ENCODE measurements around the gene GALNT16. TPM values are rescaled to one million over a fixed set of nuclear protein-coding genes. Genes with fewer than 3 reads are reported as not detected.
A peak's percentile ranks its signal among the peaks of the same experiment; 100 is the strongest.

The GALNT16 gene
- total RNA-seq, 1 experiment from 2014 or later = 3.8 TPM

GRCh38 chr14:69345402-69345801 is 85.4 kb downstream of the GALNT16 start:
- peak; percentile 69 to 80 for DNase-seq
- Histone ChIP-seq H3K4me1 (no peaks in the 10 kb centered on the region), H3K27me3 (replicated peaks; ENCODE audit: control insufficient read depth, insufficient read depth, low read length) (no peaks in the 10 kb centered on the region), H3K4me3 (ENCODE audit: low read depth, low read length) (no peak overlapping the region), H3K36me3 (ENCODE audit: control insufficient read depth, insufficient read depth, low read length) (no peaks in the 10 kb centered on the region), H3K9me3 (no peaks in the 10 kb centered on the region)
- TF ChIP-seq CTCF (IDR thresholded peaks at IDR 0.05; ENCODE audit: insufficient read depth in 1 of 2, low read depth in 1 of 2, low read length in 1 of 2, severe bottlenecking in 1 of 2, unreplicated experiment in 1 of 2) = no peak
- peak overlapping the region; percentile 33 for H3K27ac Mint-ChIP-seq (ENCODE audit: unreplicated experiment)
- CTCF ChIA-PET = no interaction called here
- no peaks in the 10 kb centered on the region for H3K9me3 Mint-ChIP-seq (ENCODE audit: unreplicated experiment)
- peaks cover 17% of the 10 kb centered on the region for H3K4me1 Mint-ChIP-seq (ENCODE audit: low read depth, unreplicated experiment)
- POLR2A ChIA-PET = no interaction called here
- peak overlapping the region; percentile 42 for H3K4me3 Mint-ChIP-seq (ENCODE audit: unreplicated experiment)
- no TSS peak for BruUV-seq (replicated peaks)
- no peaks in the 10 kb centered on the region for H3K27me3 Mint-ChIP-seq (ENCODE audit: insufficient read depth, unreplicated experiment)
- intact Hi-C loops (cut with micrococcal nuclease; ENCODE audit: unreplicated experiment) = loop anchor here (1.0 kb wide), 1 partner anchor 84 kb away; no protein-coding TSS in a partner anchor
- H3K36me3 Mint-ChIP-seq (ENCODE audit: insufficient read depth, unreplicated experiment) = no peaks in the 10 kb centered on the region

- peak; percentile 63 to 85 for TF ChIP-seq CTCF (IDR thresholded peaks at IDR 0.05; ENCODE audit: insufficient read depth in 1 of 2, low read depth in 1 of 2, low read length in 1 of 2, severe bottlenecking in 1 of 2, unreplicated experiment in 1 of 2)
- no peaks in the 10 kb centered on the region for H3K36me3 ChIP-seq (ENCODE audit: control insufficient read depth, insufficient read depth, low read length)
- H3K4me3 ChIP-seq (ENCODE audit: low read depth, low read length) = no peak overlapping the region
- ChIA-PET CTCF (interaction anchor here (0.5 to 1.0 kb wide), 3 partner anchors 13 to 104 kb away, joined by 3 to 7 read pairs (median 5); no protein-coding TSS in a partner anchor), POLR2A (no interaction called here)
- Mint-ChIP-seq H3K27me3 (ENCODE audit: insufficient read depth, unreplicated experiment) (no peaks in the 10 kb centered on the region), H3K27ac (ENCODE audit: unreplicated experiment) (no peak overlapping the region), H3K4me3 (ENCODE audit: unreplicated experiment) (no peak overlapping the region), H3K4me1 (ENCODE audit: low read depth, unreplicated experiment) (peaks cover 17% of the 10 kb centered on the region), H3K36me3 (ENCODE audit: insufficient read depth, unreplicated experiment) (no peaks in the 10 kb centered on the region), H3K9me3 (ENCODE audit: unreplicated experiment) (no peaks in the 10 kb centered on the region)
- no TSS peak for BruUV-seq (replicated peaks)
- intact Hi-C loops (cut with micrococcal nuclease; ENCODE audit: unreplicated experiment) = loop anchor here (1.0 kb wide), 1 partner anchor 104 kb away; no protein-coding TSS in a partner anchor
- no peaks in the 10 kb centered on the region for H3K27me3 ChIP-seq (replicated peaks; ENCODE audit: control insufficient read depth, insufficient read depth, low read length)
- H3K9me3 ChIP-seq = no peaks in the 10 kb centered on the region
- DNase-seq = peak; percentile 55 to 68
- H3K4me1 ChIP-seq = no peaks in the 10 kb centered on the region
Measured at GRCh38 chr14:69346710-69347109, 86.8 kb downstream of the GALNT16 start.

- H3K27me3 ChIP-seq (replicated peaks; ENCODE audit: control insufficient read depth, insufficient read depth, low read length) = no peaks in the 10 kb centered on the region
- no TSS peak for BruUV-seq (replicated peaks)
- H3K4me1 ChIP-seq = no peaks in the 10 kb centered on the region; the same call in 1 of the 2 replicates
- Mint-ChIP-seq H3K9me3 (ENCODE audit: unreplicated experiment) (no peaks in the 10 kb centered on the region), H3K27ac (ENCODE audit: unreplicated experiment) (no peak overlapping the region), H3K36me3 (ENCODE audit: insufficient read depth, unreplicated experiment) (no peaks in the 10 kb centered on the region), H3K4me1 (ENCODE audit: low read depth, unreplicated experiment) (peaks cover 7% of the 10 kb centered on the region), H3K4me3 (ENCODE audit: unreplicated experiment) (no peak overlapping the region), H3K27me3 (ENCODE audit: insufficient read depth, unreplicated experiment) (no peaks in the 10 kb centered on the region)
- no peaks in the 10 kb centered on the region for H3K36me3 ChIP-seq (ENCODE audit: control insufficient read depth, insufficient read depth, low read length)
- TF ChIP-seq CTCF (IDR thresholded peaks at IDR 0.05; ENCODE audit: insufficient read depth in 1 of 2, low read depth in 1 of 2, low read length in 1 of 2, severe bottlenecking in 1 of 2, unreplicated experiment in 1 of 2) = no peak
- POLR2A ChIA-PET = no interaction called here
- H3K9me3 ChIP-seq = no peaks in the 10 kb centered on the region
- intact Hi-C loops (cut with micrococcal nuclease; ENCODE audit: unreplicated experiment) = no loop called here
- no peak overlapping the region for H3K4me3 ChIP-seq (ENCODE audit: low read depth, low read length)
- DNase-seq = no peak
- CTCF ChIA-PET = no interaction called here
Measured at GRCh38 chr14:69349091-69349777, 89.3 kb downstream of the GALNT16 start.
